ENCODE results near the gene MYEOV.

MYEOV gene

GRCh38 chr11:69293819-69294505 lies at the start of gene MYEOV:
TSS of gene MYEOV (plus strand) at chr11:69294155. CDS start at chr11:69295355, 1,200 bp downstream.
- DNase-seq, result no peak
- Histone ChIP-seq H3K4me3 (no peak within 1 kb of the TSS), H3K27me3 (no peaks in the 10 kb centered on the region), H3K9me3 (no peaks in the 10 kb centered on the region), H3K36me3 (no peaks in the 10 kb centered on the region), H3K27ac (no peak within 1 kb of the TSS), H3K4me1 (peaks cover 10 to 33% (median 27%) of the 10 kb centered on the region in 4 donors)
- intact Hi-C loops (cut with DNase I; ENCODE audit: low total_unique reads), result loop anchor here (10.0 kb wide), 1 partner anchor 179 kb away; no protein-coding TSS in a partner anchor
- TF ChIP-seq CTCF (IDR thresholded peaks at IDR 0.05), result no peak

GRCh38 chr11:69244266-69244665 lies 49.7 kb upstream of the MYEOV start:
- no peak overlapping the region for H3K27ac ChIP-seq
- H3K4me1 ChIP-seq, result no peaks in the 10 kb centered on the region
- TF ChIP-seq CTCF (IDR thresholded peaks at IDR 0.05), result no peak
- no peak overlapping the region for H3K4me3 ChIP-seq
- no peaks in the 10 kb centered on the region for H3K9me3 ChIP-seq
- H3K27me3 ChIP-seq, result peaks cover 0 to under 1% of the 10 kb centered on the region in 2 donors
- no peaks in the 10 kb centered on the region for H3K36me3 ChIP-seq
- intact Hi-C loops (cut with DNase I; ENCODE audit: low total_unique reads), result no loop called here
- peak in 1 of 2 donors; percentile 6 for DNase-seq

- H3K27ac ChIP-seq, result no peak overlapping the region
- no peaks in the 10 kb centered on the region for H3K4me1 ChIP-seq
- no peaks in the 10 kb centered on the region for H3K9me3 ChIP-seq
- no peak for TF ChIP-seq CTCF (IDR thresholded peaks at IDR 0.05)
- H3K27me3 ChIP-seq, result peaks cover 0 to 7% of the 10 kb centered on the region in 2 donors
- H3K36me3 ChIP-seq, result no peaks in the 10 kb centered on the region
- H3K4me3 ChIP-seq, result no peak overlapping the region
- intact Hi-C loops (cut with DNase I; ENCODE audit: low total_unique reads), result no loop called here
- DNase-seq, result no peak
These were observed 48.9 kb upstream of the MYEOV start for GRCh38 chr11:69245041-69245440.

- no peak overlapping the region for H3K4me3 ChIP-seq
- peaks cover 0 to 14% of the 10 kb centered on the region in 2 donors for H3K27me3 ChIP-seq
- no peaks in the 10 kb centered on the region for H3K4me1 ChIP-seq
- no peaks in the 10 kb centered on the region for H3K36me3 ChIP-seq
- intact Hi-C loops (cut with DNase I; ENCODE audit: low total_unique reads), result no loop called here
- no peaks in the 10 kb centered on the region for H3K9me3 ChIP-seq
- TF ChIP-seq CTCF (IDR thresholded peaks at IDR 0.05), result no peak
- H3K27ac ChIP-seq, result no peak overlapping the region
- DNase-seq, result peak in 1 of 2 donors; percentile 12
These were observed 48.2 kb upstream of the MYEOV start for GRCh38 chr11:69245491-69246345.

- H3K27ac ChIP-seq, result no peak overlapping the region
- H3K27me3 ChIP-seq, result peaks cover 0 to 19% of the 10 kb centered on the region in 2 donors
- H3K4me3 ChIP-seq, result no peak overlapping the region
- intact Hi-C loops (cut with DNase I; ENCODE audit: low total_unique reads), result no loop called here
- H3K9me3 ChIP-seq, result peaks cover 0 to 14% (median 11%) of the 10 kb centered on the region in 3 donors
- H3K4me1 ChIP-seq, result no peaks in the 10 kb centered on the region
- H3K36me3 ChIP-seq, result no peaks in the 10 kb centered on the region
- DNase-seq, result peak; percentile 13 to 45
- no peak for TF ChIP-seq CTCF (IDR thresholded peaks at IDR 0.05)
These were observed 44.4 kb upstream of the MYEOV start for GRCh38 chr11:69249311-69250185.
